ENCODE data around the gene RGS14. TPM values are rescaled to one million over a fixed set of nuclear protein-coding genes. Genes with fewer than 3 reads are reported as not detected.

RGS14 gene
- total and polyA plus RNA-seq, 2 experiments from 2014 or later, result 23.5 to 37.9 TPM

DNA sequence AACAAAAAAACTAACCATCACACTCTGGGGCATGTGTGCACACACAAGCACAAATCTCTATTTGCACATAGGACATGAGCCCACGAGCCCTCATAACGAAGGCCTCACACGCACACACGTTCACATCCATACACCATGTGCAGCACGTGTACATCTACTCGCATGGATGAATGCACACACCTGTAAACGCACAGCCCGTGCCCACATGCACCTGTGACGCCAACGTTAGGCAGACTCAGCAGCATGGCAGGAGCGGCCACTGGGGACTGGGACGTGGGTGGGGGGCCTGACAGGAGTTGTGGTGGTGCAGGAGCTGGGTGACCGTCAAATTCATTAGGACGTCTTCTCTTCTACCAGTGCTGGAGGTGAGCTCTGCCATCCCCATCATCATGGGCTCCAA is 29.7 kb downstream of the RGS14 start (continued):
- TF ChIP-seq REST (IDR thresholded peaks at IDR 0.05; ENCODE audit: unreplicated experiment), result no peak

DNA sequence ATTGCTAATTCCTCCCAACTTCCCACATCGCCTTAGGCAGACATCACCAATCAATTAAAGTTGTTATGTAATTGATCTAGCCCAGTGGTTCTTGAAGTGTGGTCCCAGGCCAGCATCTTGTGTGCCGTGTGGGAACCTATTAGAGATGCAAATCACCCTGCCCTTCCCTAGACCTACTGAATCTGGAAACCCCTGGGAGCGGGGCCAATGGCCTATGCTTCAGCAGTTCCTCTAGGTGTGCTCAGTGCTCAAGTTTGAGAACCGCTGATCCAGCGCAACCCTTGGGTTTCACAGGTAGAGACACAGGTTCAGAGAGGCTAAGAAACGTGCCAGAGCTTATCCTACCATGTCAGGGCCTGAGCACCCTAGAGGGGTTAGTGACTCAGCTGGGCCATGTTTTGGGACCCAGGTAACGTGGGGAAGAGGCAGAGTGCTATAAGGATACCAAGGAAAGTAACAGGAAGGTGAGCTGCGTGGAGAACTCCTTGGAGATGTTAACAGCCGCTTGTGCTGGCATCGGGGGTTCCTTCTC is 30.9 kb downstream of the RGS14 start:
- peaks cover 21% of the 10 kb centered on the region for H3K4me1 Mint-ChIP-seq
- no peaks in the 10 kb centered on the region for H3K9me3 Mint-ChIP-seq
- H3F3A ChIP-seq (replicated peaks; ENCODE audit: low read depth), result 0 out of 2 replicates have a peak, but pooled peaks cover 8% of the 10 kb centered on the region
- no peaks in the 10 kb centered on the region for H4K20me1 ChIP-seq (replicated peaks; ENCODE audit: insufficient read depth)
- peaks cover 33% of the 10 kb centered on the region for H3K27me3 Mint-ChIP-seq (ENCODE audit: insufficient read depth, low read depth, poor library complexity)
- no peak overlapping the region for H2AFZ ChIP-seq
- no peak overlapping the region for H3K4me3 Mint-ChIP-seq
- no peaks in the 10 kb centered on the region; the same call in 2 of the 3 replicates for H3K36me3 Mint-ChIP-seq (ENCODE audit: low read depth)
- DNase-seq (ENCODE audit: low spot score) (no peak), ATAC-seq (no peak)
- H3K36me3 ChIP-seq (ENCODE audit: insufficient read depth), result no peaks in the 10 kb centered on the region
- no peaks in the 10 kb centered on the region for H3K4me1 ChIP-seq (ENCODE audit: insufficient read depth)
- H3K4me2 ChIP-seq, result no peak overlapping the region
- peaks cover 18% of the 10 kb centered on the region; the same call in 1 of the 2 replicates for H3K27me3 ChIP-seq (ENCODE audit: insufficient read depth)
- no peak overlapping the region for H3K4me3 ChIP-seq
- H3K27ac ChIP-seq (ENCODE audit: low read depth), result no peak overlapping the region
- no peaks in the 10 kb centered on the region for H3K9me2 ChIP-seq (ENCODE audit: insufficient read depth)
- H3K27ac Mint-ChIP-seq, result no peak overlapping the region
- no peak for TF ChIP-seq POLR2AphosphoS5 (IDR thresholded peaks at IDR 0.05; ENCODE audit: low read depth)
- no peak for TF ChIP-seq ZNF114 (CRISPR knock-in tag; IDR thresholded peaks at IDR 0.05)
- no peak for TF ChIP-seq ZNF331 (CRISPR knock-in tag; IDR thresholded peaks at IDR 0.05; ENCODE audit: low read depth)
- TF ChIP-seq EZH2 (IDR thresholded peaks at IDR 0.05; ENCODE audit: low read depth, unreplicated experiment), result no peak
- TF ChIP-seq EZH2phosphoT487 (IDR thresholded peaks at IDR 0.05; ENCODE audit: unreplicated experiment), result no peak
- TF ChIP-seq JUNB (IDR thresholded peaks at IDR 0.05; ENCODE audit: unreplicated experiment), result no peak
- no peak for TF ChIP-seq ETS1 (IDR thresholded peaks at IDR 0.05)
- no peak for TF ChIP-seq CREB1 (CRISPR knock-in tag; IDR thresholded peaks at IDR 0.05; ENCODE audit: low read depth)
- H3K79me2 ChIP-seq (replicated peaks; ENCODE audit: insufficient read depth), result no peaks in the 10 kb centered on the region

All from GM23338 (cell line).